HEK293 (cell line): ENCODE measurements around the gene FOXC2.

ENCODE experiments used
- BCL11B ChIP-seq: fragments of 450-650 bp; formaldehyde crosslinking; IDR thresholded peaks from 2 replicates; pipeline ENCODE4 v1.5.1; 2016; ENCODE audit warnings: low read depth, missing biosample characterization, missing genetic modification characterization
- GLIS1 ChIP-seq: fragments of 450-650 bp; formaldehyde crosslinking; IDR thresholded peaks from 2 replicates; pipeline ENCODE4 v1.5.1; 2016; ENCODE audit warnings: missing biosample characterization, missing genetic modification characterization
- HOXC10 ChIP-seq: sonication (generic); formaldehyde crosslinking; IDR thresholded peaks from 2 replicates; pipeline ENCODE4 v1.8.1; 2023; ENCODE audit warnings: mild to moderate bottlenecking, missing genetic modification reagents
- TCF7L2 ChIP-seq: IDR thresholded peaks from 2 replicates; pipeline ENCODE4 v1.6.1; 2011; ENCODE audit warnings: low read depth, mild to moderate bottlenecking, inconsistent platforms, low read length, moderate library complexity, borderline replicate concordance
- ZBTB10 ChIP-seq: fragments of 450-650 bp; formaldehyde crosslinking; IDR thresholded peaks from 2 replicates; pipeline ENCODE4 v1.5.1; 2016; ENCODE audit warnings: missing biosample characterization, missing genetic modification characterization
- ZBTB17 ChIP-seq: fragments of 450-650 bp; formaldehyde crosslinking; IDR thresholded peaks from 2 replicates; pipeline ENCODE4 v1.5.1; 2016; ENCODE audit warnings: missing biosample characterization, missing genetic modification characterization
- ZBTB21 ChIP-seq: fragments of 450-650 bp; formaldehyde crosslinking; IDR thresholded peaks from 2 replicates; pipeline ENCODE4 v1.5.1; 2017; ENCODE audit warnings: missing biosample characterization, missing genetic modification characterization
- ZNF354C ChIP-seq: fragments of 450-650 bp; formaldehyde crosslinking; IDR thresholded peaks from 2 replicates; pipeline ENCODE4 v1.5.1; 2016; ENCODE audit warnings: missing biosample characterization, missing genetic modification characterization, low read depth, borderline replicate concordance
- ZNF510 ChIP-seq: fragments of 450-650 bp; formaldehyde crosslinking; IDR thresholded peaks from 2 replicates; pipeline ENCODE4 v1.5.1; 2018; ENCODE audit warnings: mild to moderate bottlenecking, missing genetic modification characterization, missing biosample characterization; ENCODE audit not compliant: insufficient replicate concordance
- ZNF768 ChIP-seq: fragments of 450-650 bp; formaldehyde crosslinking; IDR thresholded peaks from 2 replicates; pipeline ENCODE4 v1.5.1; 2018; ENCODE audit warnings: missing biosample characterization, mild to moderate bottlenecking, missing genetic modification characterization
- ZSCAN16 ChIP-seq: fragments of 450-650 bp; formaldehyde crosslinking; IDR thresholded peaks from 2 replicates; pipeline ENCODE4 v1.5.1; 2016; ENCODE audit warnings: missing biosample characterization, missing genetic modification characterization
- ZSCAN18 ChIP-seq: fragments of 450-650 bp; formaldehyde crosslinking; IDR thresholded peaks from 2 replicates; pipeline ENCODE4 v1.5.1; 2016; ENCODE audit warnings: missing biosample characterization, missing genetic modification characterization
- TF ChIP-seq, protein P1 (sequence below): fragments of 450-650 bp; formaldehyde crosslinking; IDR thresholded peaks from 2 replicates; pipeline ENCODE4 v1.5.1; 2016; ENCODE audit warnings: missing biosample characterization, missing genetic modification characterization
- TF ChIP-seq, protein P2 (sequence below): fragments of 450-650 bp; formaldehyde crosslinking; IDR thresholded peaks from 2 replicates; pipeline ENCODE4 v1.5.1; 2016; ENCODE audit warnings: missing biosample characterization, missing genetic modification characterization

DNA sequence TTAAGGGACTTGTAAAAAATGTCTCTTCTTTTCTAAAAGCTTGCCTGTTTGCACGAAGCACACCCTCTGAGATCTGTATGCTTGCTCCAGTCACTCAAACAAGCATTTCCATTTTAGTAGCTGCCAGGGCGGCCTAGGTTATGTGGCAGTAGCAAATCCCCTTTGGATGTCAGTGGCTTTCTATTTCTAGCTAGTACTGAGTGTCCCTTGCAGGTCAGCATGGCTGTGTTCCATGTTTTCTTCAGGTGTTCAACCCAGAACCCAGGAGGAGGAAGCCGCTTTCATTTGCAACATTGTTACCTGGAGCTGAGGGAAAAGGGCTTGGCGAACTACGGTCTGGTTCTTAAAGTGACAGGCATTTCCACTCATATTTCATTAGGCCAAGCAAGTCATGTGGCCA is 48.1 kb downstream of the FOXC2 start:
- TF ChIP-seq ZNF768 (tag by site-specific recombination), result no peak
- TF ChIP-seq ZNF510, result no peak
- TF ChIP-seq ZSCAN18 (tag by site-specific recombination), result no peak
- TF ChIP-seq GLIS1, result no peak
- TF ChIP-seq, protein P1, sequence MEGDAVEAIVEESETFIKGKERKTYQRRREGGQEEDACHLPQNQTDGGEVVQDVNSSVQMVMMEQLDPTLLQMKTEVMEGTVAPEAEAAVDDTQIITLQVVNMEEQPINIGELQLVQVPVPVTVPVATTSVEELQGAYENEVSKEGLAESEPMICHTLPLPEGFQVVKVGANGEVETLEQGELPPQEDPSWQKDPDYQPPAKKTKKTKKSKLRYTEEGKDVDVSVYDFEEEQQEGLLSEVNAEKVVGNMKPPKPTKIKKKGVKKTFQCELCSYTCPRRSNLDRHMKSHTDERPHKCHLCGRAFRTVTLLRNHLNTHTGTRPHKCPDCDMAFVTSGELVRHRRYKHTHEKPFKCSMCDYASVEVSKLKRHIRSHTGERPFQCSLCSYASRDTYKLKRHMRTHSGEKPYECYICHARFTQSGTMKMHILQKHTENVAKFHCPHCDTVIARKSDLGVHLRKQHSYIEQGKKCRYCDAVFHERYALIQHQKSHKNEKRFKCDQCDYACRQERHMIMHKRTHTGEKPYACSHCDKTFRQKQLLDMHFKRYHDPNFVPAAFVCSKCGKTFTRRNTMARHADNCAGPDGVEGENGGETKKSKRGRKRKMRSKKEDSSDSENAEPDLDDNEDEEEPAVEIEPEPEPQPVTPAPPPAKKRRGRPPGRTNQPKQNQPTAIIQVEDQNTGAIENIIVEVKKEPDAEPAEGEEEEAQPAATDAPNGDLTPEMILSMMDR, result no peak
- TF ChIP-seq HOXC10, result no peak
- TF ChIP-seq ZBTB10, result no peak
- no peak for TF ChIP-seq ZSCAN16 (tag by site-specific recombination)
- no peak for TF ChIP-seq ZNF354C (tag by site-specific recombination)
- TF ChIP-seq TCF7L2, result no peak
- no peak for TF ChIP-seq BCL11B (tag by site-specific recombination)
- TF ChIP-seq, protein P2, sequence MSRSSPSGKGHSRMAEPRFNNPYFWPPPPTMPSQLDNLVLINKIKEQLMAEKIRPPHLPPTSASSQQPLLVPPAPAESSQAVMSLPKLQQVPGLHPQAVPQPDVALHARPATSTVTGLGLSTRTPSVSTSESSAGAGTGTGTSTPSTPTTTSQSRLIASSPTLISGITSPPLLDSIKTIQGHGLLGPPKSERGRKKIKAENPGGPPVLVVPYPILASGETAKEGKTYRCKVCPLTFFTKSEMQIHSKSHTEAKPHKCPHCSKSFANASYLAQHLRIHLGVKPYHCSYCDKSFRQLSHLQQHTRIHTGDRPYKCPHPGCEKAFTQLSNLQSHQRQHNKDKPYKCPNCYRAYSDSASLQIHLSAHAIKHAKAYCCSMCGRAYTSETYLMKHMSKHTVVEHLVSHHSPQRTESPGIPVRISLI (tag by site-specific recombination), result no peak
- TF ChIP-seq ZBTB17, result no peak
- TF ChIP-seq ZBTB21 (tag by site-specific recombination), result no peak
